HG02884 (cell line): Measurements from ENCODE around the gene BBLN.

ENCODE experiments used
- ATAC-seq: cut with Tn5 transposase; IDR thresholded peaks from one replicate; pipeline ENCODE4 v1.9.1; 2021; ENCODE audit warnings: mild to moderate bottlenecking, moderate library complexity; ENCODE audit not compliant: unreplicated experiment

The BBLN gene

GRCh38 chr9:128144239-128145181 lies 15.6 kb upstream of the BBLN start:
- ATAC-seq, result no peak

DNA sequence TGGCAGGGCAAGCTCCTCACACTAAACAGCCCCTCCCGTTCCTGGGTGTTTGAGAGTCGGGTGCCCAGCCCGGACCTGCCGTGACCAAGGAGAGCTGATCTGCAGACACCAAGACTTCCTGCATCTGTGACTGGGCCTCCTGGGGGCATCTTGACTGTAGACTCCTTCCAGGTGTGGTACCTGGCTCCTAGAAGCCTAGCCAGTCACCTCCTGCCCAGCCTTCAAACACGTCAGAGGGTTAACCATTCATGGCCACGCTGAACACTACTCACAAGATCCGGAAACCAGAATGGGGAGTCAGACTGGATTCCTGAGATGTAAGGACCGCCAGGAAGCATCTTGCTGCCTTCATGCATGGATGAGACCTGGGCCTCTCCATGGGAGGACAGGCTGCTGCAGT lies 14.5 kb upstream of the BBLN start:
- no peak for ATAC-seq

DNA sequence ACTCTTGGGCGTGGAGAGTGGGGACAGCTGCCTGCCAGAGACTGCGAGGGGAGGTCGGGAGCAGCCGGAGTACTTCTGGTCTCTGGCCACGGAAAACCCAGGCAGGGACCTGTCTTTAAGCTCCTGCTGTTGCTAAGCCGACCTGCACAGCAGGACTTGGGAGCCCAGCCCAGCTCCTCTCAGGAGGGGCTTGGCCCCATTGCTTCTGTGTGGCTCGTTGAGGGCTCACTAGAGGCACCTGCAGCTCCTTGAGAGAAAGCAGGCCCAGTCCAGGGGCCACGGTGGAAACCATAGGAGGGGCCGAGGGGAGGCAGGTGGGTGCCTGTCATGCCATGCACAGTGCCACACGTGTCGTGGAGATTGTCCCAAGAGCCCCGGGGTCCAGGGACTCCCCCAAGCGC lies 14.1 kb upstream of the BBLN start:
- ATAC-seq, result no peak

DNA sequence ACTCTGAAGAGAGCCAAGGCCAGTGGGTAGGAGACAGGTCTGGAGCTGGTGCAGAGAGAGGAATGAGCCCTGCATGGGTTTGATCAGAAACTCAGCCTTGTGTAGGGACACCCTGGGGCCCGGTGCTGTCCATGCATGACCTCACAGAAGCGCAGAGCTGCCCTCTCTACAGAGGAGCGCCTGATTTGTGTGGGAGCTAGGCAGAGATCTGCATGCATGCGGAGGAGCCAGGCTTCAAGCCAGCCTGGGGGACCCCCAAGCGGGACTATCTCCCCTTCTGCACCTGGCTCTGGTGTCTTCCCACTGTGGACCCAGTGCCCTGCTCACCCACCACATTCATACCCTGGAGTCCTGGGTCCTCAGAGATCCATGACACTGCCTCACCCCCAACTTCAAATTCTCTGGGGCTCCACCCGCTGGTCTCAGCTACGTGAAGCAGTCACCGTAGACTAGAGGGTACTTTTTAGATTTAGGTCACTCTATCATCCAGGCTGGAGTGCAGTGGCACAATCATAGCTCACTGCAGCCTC lies 13.4 kb upstream of the BBLN start:
- ATAC-seq, result no peak

DNA sequence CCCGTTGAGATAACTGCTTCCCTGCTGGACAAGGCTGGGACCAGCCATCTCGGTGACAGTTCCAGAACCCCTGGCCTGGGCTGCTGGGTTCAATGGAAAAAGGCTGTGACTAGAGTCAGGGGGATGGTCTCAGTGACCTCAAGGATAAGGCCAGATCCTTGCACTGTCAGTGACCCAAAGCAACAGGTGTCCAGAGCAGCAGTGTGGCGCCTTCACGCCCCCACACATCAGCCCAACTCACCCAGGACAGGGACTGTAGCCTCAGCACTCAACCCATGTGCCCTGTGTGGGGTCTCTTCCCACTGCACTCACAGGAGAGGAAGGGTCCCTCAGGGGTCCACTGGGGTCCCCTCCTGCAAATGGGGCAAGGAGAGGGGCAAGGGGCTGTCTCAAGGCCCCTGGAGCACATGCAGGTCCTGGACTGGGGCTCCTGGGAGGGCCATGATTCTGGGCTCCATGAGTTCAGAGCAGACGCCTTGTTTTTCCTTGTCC lies 11.5 kb upstream of the BBLN start:
- ATAC-seq, result no peak

GRCh38 chr9:128149001-128149701 lies 10.9 kb upstream of the BBLN start, which contains the start of gene LCN2:
Gene LCN2, plus strand, starts transcription at chr9:128149453. Its CDS starts 73 bp downstream, at chr9:128149526.
- no peak for ATAC-seq

- no peak for ATAC-seq
Observed at GRCh38 chr9:128149951-128150593, 10.0 kb upstream of the BBLN start.

DNA sequence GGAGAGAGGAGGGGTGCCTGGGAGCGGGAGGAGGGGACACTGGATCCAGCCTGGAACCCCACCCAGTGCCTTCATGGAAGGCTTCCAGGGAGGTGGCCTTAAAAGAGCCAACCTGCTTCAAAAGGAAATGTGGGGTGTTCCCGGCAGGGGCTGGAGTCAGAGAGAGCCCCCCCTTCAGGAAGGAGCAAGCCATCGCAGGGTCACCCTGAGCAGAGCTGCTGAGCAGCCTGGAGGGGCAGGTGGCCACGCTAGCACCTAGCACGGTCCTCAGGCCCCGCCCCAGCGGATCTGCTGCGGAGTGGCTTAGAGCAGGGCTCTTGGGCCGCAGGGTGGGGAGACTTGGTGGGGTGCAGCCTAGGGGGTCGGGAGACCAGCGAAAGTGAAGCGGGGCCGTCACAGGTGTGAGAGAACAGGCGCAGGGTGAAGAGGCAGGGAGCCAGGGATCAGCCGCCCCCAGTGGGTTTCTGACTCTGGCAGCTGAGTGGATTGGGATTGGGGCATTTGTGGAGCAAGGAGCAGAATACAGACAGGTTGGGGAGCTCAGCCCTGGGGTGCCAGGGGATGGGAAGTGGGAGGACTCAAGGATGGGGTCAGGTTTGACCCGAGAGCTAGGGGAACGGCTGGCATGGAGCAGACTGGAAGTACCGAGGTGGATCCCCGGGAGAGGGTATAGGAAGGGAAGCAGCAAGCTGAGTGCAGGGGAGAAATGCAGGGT lies 9.3 kb upstream of the BBLN start:
- no peak for ATAC-seq

- ATAC-seq, result no peak
Observed at GRCh38 chr9:128151309-128152132, 8.5 kb upstream of the BBLN start.

DNA sequence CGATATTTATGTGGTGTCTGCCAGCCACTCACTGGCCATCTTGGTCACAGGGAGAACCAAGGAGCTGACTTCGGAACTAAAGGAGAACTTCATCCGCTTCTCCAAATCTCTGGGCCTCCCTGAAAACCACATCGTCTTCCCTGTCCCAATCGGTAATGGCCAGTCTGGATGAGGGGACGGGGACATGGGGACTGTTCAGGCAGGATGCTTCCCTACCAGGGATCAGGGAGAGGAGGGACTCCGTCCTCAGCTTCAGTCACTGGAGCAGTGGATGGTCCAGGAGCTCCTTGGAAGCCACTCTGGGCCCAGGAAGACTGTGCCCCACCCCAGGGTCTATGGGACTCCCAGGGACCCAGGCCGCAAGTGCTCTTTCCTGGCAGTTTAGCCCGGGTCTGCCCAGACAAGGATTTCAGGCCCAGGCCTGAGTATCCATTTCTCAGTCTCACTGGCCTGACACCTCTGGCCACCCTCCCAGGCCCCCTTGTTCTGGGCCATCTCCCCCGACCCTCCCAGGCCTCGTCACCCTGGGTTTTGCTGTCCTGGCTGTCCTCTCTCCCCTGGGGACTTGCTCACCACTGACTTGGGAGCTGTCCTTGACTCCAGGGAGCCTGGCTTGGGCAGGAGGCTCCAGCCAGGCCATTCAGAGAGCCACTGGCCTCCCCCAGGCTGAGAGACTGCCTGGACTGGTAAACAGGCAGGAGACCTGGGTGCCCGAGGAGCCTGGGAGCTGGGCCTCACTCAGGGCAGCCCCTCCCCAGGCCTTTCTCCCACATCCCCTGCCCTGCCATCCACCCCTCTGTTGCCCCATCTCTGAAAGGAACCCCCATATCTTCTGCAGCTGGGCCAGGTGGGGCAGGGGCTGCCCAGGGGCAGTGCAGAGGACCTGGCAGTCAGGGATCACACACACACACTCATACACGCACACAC lies 7.7 kb upstream of the BBLN start:
- ATAC-seq, result no peak

- ATAC-seq, result no peak
Observed at GRCh38 chr9:128153060-128153946, 6.8 kb upstream of the BBLN start.

DNA sequence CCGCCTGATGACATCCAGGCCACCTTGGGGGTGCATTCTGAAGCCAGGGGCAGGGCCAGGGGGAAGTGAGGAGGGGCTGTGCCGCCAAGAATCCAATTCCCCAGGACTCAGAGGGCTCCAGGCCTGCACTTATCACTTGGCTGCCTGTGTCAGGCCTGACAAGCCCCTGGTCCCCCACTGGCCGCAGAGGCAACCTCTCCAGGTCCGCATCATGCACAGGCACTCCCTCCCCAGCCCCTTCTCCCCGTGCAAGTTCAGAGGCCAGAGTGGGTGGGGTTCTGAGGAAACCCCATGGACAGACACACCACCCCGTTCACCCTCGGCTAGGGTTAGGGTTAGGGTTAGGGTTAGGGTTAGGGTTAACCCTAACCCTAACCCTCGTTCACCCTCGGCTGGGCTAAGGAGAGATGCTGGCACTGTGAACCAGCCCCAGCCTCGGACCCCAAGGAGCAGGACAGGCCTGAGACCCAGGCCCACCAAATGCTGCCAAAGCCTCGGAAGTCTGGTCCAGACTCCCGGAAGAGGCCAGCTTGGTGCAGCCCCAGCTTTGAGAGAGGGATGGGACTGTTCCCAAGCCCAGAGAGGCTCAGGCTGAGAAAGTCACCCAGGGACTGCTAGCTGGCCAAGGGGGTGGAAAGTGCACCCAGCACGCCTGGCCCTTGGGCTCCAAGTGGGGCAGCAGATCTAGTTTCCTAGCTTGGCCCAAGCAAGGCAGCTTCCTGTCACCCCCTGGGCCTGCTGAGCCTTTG lies 5.9 kb upstream of the BBLN start:
- no peak for ATAC-seq

DNA sequence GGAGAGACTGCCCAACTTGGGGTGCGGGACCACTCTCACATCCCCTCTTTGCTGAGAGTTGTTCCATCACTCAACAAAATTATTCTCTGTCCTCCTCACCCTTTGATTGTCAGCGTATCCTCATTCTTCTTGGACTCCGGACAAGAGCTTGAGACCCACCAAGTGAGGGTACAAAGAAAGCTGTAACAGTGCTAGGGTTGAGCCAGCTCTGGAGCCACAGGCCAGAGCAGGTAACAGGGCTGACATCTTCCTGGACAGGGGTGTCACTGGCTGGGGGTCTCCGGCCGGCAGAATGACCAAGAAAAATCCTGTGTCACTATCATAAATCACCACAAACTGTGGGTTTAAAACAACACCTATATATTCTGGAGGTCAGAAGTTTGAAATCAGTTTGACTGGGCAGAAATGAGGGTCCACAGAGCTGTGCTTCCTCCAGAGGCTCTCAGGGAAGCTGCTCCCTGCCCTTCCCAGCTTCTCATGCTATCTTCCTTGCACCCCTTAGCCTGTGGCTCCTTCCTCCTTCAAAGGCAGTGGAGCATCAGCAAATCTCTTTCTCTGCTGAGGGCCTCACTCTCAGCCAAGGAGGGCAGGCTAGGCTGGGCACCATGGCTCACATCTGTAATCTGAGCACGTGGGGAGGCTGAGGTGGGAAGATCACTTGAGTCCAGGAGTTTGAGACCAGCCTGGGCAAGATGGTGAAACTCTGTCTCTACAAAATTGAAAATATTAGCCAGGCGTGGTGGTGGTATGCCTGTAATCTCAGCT lies 4.1 kb upstream of the BBLN start:
- no peak for ATAC-seq

- ATAC-seq, result no peak
Observed at GRCh38 chr9:128159522-128159783, 612 bp upstream of the BBLN start.

- ATAC-seq, result no peak
Observed at GRCh38 chr9:128160603-128160987, 530 bp downstream of the BBLN start.

- ATAC-seq, result no peak
Observed at GRCh38 chr9:128161215-128161902, 1.3 kb downstream of the BBLN start.
